AG10803 (cell line): Measurements from ENCODE around the gene CDC37L1.

Source experiments
- DNase-seq: peaks from one replicate; pipeline ENCODE4 v3.0.0; 2010; ENCODE audit warnings: low read depth
- H3K4me3 ChIP-seq: 2 replicates; pipeline ENCODE4 v1.5.1; 2011; ENCODE audit warnings: mild to moderate bottlenecking, low read length, control low read depth
- CTCF ChIP-seq: conservative IDR thresholded peaks from 2 replicates; pipeline ENCODE4 v1.5.1; 2011; ENCODE audit warnings: mild to moderate bottlenecking, low read length, control low read depth, inconsistent platforms

CDC37L1 gene

GRCh38 chr9:4662989-4663792, 16.2 kb upstream of the CDC37L1 start:
- no peak for DNase-seq
- no peak for TF ChIP-seq CTCF
- peak overlapping the region; percentile 70 for H3K4me3 ChIP-seq

GRCh38 chr9:4663956-4664355, 15.4 kb upstream of the CDC37L1 start:
- TF ChIP-seq CTCF = no peak
- H3K4me3 ChIP-seq = no peak overlapping the region
- DNase-seq = no peak

- no peak for TF ChIP-seq CTCF
- no peak overlapping the region for H3K4me3 ChIP-seq
- DNase-seq = peak; percentile 60
These were observed 14.0 kb upstream of the CDC37L1 start for GRCh38 chr9:4665357-4665756.

- peak within 1 kb of the TSS; percentile 61 for H3K4me3 ChIP-seq
- peak; percentile 9 for TF ChIP-seq CTCF
- peak; percentile 46 for DNase-seq
These were observed 13.2 kb upstream of the CDC37L1 start, which contains the start of gene SPATA6L for GRCh38 chr9:4666042-4666699. SPATA6L (minus strand) TSS chr9:4666480; CDS start chr9:4666250, 230 bp downstream.

GRCh38 chr9:4667681-4668080, 11.7 kb upstream of the CDC37L1 start:
- no peak overlapping the region for H3K4me3 ChIP-seq
- no peak for TF ChIP-seq CTCF
- no peak for DNase-seq

- no peak for DNase-seq
- H3K4me3 ChIP-seq = no peak overlapping the region
- no peak for TF ChIP-seq CTCF
These were observed 10.8 kb upstream of the CDC37L1 start for GRCh38 chr9:4668604-4669003.

- no peak for TF ChIP-seq CTCF
- no peak for DNase-seq
- H3K4me3 ChIP-seq = no peak overlapping the region
These were observed 9.5 kb upstream of the CDC37L1 start for GRCh38 chr9:4669890-4670289.
